GM19438 (cell line): Measurements from ENCODE around the gene MYL12B.

Source experiments
- ATAC-seq: cut with Tn5 transposase; IDR thresholded peaks from one replicate; pipeline ENCODE4 v1.9.1; 2021; ENCODE audit warnings: low read depth; ENCODE audit not compliant: unreplicated experiment

MYL12B gene

DNA sequence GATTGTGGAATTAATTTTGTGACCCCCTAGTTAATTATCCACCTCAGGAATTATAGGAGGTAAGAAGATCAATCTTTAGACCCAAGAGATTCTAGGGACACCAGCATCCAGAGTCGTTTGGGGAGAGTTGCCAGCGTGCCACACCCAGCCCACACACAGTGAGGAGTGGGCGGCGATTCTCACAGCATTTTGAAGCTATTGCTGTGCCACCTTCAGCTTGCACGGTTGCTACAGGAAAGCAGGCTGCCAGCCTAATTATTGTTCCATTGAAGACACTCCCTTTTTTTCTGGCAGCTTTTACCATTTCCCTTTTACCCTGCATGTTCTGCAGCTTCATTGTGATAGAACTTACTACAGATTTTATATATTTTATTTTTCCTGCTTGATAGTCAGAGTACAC, 27.5 kb upstream of the MYL12B start:
- no peak for ATAC-seq

- no peak for ATAC-seq
Measured at GRCh38 chr18:3235846-3236245, 26.1 kb upstream of the MYL12B start.

GRCh38 chr18:3236470-3236869, 25.5 kb upstream of the MYL12B start:
- ATAC-seq: no peak

GRCh38 chr18:3238742-3239141, 23.2 kb upstream of the MYL12B start:
- no peak for ATAC-seq

- no peak for ATAC-seq
Measured at GRCh38 chr18:3245185-3245564, 16.8 kb upstream of the MYL12B start.

GRCh38 chr18:3245853-3246634, 15.9 kb upstream of the MYL12B start:
- ATAC-seq: peak; percentile 44

DNA sequence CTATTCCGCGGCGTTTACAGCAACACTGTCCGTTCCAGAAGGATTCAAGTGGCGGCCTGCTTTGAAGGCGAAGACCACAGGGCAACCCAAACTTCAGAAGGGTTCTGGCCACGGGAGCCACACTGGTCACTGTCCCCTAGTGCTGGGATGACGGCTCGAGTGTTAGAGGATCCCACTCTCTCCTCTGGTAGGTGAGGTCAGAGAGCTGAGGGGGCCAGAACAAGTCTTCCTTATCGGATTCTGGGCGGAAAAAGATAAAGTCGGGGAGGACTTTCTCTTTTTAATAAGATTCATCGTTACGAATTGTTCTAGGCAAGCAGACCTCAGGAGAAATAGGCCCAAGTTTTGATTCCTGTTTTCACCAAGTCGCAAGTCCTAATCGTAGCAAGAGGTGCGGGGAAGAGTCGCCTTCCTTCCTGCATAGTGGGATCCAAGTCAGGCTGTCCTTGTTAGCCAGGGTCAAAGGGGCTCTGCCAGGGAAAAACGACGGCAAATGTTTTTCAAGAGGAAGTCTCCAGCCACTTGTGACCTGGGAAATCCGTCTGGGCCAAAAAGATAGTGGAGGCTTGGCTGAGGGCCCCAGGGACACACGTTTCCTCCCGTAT, 15.2 kb upstream of the MYL12B start:
- peak; percentile 0 for ATAC-seq

GRCh38 chr18:3247240-3248061, 14.5 kb upstream of the MYL12B start, which contains the start of gene MYL12A:
MYL12A (plus strand) TSS chr18:3247801; CDS start chr18:3253248, 5,447 bp downstream.
- peak; percentile 74 for ATAC-seq

DNA sequence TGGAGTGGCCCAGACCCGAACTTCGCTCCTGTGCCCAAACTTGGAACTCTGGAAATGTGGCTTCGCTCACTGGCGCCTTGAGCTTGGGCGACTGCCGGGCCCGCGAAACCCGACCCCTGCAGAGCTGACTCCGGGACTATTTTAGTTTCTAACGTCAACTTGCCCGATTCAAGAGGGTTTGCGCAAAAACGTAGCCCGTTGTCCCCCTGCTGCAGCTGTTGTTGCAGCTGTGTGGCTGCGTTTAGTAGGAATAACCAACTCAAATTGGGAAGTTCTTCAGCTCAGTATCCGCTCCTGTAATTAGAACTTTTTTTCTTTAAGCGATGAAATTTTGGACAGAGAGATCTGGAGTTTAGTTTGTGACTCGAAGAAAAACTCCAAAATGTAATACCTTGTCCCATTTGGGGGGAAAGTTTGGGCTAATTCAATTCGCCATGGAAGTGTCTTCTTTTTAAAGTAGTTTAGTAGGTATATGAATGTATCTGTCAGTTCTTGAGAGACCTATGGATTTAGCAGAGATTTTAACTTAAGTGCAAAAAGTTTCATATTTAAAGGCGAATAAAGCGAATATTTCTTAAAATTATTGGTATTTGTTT, 13.8 kb upstream of the MYL12B start:
- ATAC-seq: no peak

DNA sequence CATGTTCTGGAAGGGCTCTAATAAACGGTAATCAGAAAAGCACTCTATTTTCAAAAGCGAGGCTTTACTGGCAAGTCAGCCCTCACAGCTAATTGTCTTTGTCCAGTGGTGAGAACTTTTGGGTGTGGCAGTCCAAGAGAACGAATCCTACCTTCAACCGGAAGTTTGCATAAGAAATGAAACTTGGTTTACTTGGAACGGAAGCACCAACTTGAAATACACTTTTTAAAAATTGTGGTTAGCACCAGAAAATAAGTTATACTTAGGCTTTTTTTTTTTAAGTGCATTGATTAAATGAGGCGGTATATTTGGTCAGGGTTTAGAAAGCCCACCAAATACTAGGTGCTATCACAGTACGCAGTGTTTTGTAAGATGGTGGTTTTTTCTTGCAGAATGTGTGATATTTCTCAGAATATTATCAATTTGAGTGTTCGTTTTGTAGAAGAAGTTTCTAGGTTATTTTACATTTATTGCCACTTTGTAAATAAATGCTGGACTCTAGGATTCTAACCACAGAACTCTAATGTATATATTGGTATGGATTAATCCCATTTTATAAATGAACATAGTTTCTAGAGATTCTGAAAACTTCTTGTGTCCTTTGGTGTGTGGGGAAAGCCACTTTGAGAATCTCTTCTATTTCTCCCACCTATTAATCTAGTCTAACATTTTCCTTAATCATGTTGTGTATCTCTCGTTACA, 13.1 kb upstream of the MYL12B start:
- ATAC-seq: no peak

- ATAC-seq: no peak
Measured at GRCh38 chr18:3250237-3251107, 11.5 kb upstream of the MYL12B start.

GRCh38 chr18:3251249-3251962, 10.5 kb upstream of the MYL12B start:
- no peak for ATAC-seq

- no peak for ATAC-seq
Measured at GRCh38 chr18:3251963-3252277, 10.0 kb upstream of the MYL12B start.

DNA sequence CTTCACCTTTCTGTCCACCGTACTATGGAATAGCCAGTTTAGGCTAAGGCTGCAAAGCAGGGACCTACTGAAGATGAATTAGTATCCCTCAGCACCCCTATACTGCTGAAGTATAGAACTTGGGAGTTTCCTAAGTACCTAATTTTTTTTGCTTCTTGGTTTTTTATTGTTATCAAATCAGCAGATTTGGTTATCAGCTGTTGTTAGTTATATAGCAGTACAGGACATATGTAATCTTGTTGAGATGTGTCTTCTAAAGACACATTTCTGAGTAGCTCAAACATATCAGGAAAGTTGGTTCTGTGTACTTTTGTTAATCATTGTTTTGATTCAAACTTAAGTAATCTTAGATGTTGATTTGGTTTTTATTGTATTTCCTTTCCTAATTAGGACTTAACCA, 9.1 kb upstream of the MYL12B start:
- no peak for ATAC-seq

- ATAC-seq: no peak
Measured at GRCh38 chr18:3254725-3255124, 7.2 kb upstream of the MYL12B start.

DNA sequence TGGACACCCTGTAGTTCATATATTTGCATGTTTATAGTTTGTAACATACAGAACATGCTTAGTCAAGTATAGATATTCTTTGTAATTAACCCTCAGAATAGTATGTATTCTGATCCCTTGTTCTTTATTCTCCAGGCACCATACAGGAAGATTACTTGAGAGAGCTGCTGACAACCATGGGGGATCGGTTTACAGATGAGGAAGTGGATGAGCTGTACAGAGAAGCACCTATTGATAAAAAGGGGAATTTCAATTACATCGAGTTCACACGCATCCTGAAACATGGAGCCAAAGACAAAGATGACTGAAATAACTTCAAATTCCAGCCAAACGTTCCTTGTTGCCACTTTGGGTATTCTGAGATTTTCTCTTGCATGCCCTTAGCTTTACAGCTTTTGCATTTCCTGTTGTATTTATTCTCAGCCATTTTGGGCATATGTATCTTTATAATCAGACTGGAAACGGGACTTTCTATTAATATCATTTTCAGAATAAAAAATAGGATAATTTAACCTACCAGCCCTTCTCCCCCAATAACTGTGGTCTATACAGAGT, 6.2 kb upstream of the MYL12B start:
- no peak for ATAC-seq

DNA sequence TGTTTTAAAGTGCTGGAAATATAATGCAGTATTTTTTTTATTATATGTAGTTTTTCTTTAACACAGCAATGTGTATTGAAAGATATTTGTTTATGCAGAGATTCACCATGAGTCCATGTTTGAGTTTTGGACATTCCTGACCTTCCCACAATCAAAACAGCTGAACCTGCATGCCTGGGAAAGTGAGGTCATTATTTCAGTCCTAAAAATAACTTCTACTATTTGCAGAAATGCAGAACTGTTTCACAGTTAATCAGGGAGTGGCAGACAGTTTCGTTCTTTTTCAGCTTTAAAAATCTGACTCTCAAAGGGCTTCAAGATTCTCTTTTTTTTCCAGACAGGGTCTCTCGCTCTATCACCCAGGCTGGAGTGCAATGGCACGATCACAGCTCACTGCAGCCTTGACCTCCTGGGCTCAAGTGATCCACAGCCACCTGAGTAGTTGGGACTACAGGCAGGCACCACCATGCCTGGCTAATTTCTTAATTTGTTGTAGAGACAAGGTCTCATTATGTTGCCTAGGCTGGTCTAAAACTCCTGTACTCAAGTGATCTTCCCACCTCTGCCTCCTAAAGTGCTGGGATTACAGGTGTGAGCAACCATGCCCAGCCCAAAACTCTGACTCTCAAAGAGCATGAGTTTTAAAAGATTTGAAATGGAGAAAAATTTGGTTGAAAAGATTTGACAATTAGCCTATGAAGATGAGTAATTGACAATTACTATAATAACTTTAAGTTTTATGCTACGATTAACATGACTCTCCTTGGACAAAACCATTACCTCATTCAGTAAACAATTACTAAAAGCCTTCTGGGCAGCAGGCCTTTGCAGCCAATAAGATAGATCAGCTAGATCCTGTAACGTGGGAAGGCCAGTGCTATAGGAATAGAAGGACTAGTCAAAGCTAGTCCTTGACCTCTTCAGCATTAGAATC, 5.0 kb upstream of the MYL12B start:
- no peak for ATAC-seq
